ENCODE results near the gene EIPR1.

Gene EIPR1

DNA sequence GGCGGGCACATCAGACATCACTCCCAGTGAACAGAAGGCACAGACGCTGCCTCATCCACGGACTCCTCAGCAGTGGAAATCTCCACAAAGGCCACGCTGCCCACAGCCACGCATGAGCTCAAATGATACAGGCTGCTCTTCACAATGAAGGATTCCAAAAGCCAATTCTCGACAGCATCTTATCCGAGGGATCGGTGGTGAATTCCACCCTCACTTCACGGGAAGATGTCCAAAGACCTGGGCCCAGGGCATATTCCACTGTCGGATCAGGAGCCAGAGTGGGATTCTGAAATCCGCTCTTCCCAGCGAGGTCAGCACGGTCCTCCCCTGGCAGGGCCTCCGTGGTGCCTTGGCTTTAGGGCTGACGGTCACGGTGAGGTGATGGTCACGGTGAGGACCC, 55.8 kb downstream of the EIPR1 start:
- no peak for DNase-seq

DNA sequence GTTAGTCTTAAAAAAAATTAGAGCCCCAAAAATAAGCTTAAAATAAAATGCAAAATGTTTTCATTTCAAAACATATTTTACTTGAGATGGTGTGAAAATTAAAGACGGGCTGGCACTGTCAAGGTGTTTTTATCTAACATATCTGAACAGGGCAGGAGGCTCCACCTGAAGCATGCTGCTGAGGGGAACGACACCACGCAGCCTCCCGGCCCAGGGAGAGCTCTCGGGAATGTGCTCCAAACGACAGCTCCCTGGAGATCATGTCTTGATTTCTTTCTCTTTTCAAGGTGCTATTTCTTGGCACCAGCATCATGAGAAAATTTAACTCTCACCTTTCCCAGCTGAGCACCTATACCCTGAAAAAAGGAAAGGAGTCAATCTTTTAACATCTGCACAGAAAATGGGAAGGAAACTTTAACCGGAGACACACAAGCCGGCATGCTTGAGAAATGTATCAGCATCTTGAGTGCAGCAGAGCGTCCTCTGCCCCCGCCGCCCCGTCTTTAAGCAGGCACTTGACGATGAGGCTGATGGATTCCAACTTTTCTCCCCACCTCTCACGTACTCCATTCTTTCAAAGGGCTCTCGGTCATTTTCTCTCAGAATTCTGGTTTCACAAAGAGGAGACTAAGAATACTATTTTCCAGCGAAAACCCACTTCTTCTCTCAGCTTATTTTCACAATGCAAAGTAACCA, 56.6 kb downstream of the EIPR1 start:
- no peak for DNase-seq

DNA sequence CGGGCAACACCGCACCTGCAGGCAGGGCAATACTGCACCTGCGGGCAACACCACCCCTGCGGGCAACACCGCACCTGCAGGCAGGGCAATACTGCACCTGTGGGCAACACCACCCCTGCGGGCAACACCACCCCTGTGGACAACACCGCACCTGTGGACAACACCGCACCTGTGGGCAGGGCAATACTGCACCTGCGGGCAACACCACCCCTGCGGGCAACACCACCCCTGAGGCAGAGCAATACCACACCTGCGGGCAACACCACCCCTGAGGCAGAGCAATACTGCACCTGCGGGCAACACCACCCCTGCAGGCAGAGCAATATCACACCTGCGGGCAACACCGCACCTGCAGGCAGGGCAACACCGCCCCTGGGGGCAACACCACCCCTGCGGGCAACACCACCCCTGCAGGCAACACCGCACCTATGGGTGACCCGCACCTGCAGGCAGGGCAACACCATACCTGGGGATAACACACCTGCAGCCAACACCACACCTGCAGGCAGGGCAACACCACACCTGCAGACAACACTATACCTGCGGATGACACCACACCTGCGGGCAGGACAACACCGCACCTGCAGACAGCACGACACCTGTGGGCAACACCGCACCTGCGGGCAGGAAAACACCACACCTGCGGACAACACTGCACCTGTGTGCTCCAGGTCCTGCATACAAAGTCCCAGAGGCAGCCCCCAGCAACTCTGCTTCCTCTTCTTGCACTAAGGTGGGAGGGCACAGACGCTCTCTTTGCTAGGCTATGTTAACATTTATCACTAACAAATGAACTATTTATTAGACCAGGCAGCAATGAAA, 57.7 kb downstream of the EIPR1 start:
- DNase-seq, result no peak

DNA sequence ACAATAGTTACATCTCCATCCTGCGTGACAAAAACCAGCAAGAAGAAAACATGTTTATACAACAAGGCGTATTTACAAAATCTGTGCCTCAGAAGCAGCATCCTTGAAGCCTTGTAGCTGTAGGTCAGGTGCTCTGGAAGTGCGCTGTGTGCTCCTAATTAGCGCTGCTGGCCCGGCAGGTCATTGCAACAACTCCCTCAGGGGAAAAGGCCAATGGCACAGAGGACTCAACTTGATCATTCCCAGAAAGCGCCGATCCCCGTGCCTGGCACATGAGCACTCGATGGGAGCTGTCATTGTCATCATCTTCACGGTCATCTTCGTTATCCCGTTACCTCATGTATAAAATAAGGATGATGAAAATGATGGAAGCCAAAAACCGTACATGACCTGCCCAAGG, 58.5 kb downstream of the EIPR1 start:
- no peak for DNase-seq

DNA sequence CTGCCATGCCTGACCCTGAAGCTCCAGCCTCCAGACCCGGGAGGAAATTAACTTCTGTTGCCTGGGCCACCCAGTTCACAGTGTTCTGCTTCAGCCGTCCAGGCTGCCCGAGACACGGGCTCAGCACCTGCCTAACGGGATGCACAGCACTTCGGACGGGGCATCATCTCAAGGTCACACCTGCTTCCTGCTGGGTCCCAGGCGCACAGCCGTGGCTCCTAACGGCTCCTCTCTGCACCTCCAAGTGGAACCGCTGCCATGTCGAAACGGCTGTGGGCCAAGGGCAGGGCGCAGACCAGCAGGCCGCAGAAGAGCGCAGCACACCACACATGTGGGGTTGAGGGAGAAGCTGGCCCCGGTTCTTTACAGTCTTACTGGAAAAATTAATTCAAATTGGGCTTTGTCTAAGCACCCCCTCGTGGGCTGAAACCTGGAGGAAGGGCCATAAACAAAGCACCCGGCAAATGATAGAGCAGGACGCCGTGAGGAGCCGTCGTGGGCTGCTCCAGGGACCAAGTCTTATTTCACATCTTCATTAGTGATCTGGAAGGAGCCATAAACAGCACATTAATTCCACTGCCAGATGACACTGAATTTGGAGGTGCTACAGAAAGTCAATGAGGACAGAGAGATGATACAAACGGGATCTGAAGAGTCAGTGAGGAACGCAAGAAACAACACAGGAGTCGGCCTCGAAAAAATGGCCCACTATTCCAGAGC, 59.6 kb downstream of the EIPR1 start:
- no peak for DNase-seq

DNA sequence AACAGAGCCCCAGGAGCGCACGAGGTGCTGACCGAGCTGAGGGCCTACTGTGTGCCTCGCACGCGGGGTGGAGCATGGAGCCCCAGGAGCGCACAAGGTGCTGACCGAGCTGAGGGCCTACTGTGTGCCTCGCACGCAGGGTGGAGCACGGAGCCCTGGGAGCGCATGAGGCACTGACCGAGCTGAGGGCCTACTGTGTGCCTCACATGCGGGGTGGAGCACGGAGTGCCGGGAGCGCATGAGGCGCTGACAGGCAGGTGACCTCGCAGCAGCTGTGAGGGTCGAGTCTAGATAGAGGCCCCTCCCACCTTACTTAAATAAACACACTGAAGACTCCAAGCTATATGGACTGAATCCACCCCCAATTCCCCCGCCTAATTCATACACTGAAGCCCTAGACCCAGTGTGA, 60.3 kb downstream of the EIPR1 start:
- DNase-seq, result no peak

DNA sequence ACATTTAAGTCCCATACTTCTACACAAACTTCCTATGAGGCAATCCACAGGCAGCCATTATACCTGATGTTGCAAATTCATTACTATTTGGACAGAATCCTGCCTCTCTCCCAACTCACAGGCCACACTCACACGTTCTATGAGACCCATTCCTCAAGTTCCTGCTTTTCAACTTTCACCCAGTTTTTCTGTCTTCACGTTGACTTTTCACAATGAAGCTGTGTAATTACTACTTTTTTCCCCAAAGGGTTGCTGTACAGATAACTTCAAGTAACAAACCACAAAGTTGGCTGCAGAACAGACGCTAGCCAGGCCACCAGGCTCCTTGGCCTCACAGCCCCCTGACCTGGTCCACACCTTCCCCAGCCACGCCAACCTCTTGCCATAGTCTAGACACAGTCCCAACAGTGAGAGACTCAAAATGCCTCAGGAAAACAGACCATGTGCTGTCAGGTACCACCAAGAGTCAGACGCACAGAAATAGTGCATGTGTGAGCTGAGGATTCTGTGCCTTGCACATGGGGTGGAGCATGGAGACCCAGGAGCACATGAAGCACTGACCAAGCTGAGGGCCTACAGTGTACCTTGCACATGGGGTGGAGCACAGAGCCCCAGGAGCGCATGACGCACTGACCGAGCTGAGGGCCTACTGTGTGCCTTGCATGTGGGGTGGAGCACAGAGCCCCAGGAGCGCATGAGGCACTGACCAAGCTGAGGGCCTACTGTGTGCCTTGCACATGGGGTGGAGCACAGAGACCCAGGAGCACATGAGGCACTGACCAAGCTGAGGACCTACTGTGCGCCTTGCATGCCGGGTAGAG, 61.0 kb downstream of the EIPR1 start:
- DNase-seq, result no peak

DNA sequence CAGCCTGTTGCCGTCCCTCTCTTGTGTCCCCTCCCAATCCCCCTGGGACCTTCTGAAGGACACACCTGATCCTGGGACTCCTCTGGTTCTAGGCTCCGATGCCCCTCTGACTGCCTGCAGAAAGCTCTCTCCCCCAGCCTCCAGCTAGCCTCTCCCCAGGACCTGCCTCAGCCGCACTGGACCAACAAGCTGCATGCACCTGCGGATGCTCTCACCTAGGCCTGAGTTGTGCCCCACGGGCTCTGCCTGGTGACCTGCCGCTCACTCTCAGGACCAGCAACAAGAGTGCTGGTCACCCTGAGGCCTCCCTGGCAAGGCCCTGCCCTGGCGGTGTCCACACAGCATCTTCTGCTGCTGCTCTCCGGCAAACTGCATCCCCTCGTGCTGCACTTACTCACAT, 63.0 kb downstream of the EIPR1 start:
- no peak for DNase-seq

DNA sequence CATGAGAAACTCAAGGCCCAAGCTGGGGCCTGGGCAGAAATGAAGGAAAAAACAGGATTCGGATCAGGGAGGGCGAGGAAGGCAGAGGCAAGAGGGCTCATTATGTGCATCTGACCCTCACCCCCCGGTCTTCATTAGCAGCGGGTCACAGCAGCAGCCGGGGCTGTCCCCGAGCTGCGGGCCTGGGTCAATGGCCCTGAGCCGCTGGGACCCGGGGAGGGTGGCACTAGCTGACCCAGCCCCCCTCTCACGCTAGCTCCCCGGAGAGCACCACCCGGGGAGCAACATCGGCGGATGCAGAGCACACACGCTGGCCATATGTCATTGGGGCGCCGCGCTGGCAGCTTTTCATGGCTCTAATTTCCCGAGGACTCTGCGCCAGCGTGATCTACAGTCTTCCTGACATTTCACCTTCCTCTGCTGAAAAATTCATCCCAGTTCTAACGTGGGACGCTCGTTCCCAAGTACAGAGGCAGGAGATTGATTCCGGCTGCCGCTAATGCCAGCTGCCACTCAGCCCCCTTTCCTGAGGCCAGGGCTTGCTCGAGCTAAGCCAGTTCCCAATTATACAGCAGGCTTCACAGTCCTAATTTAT, 63.7 kb downstream of the EIPR1 start:
- no peak for DNase-seq

DNA sequence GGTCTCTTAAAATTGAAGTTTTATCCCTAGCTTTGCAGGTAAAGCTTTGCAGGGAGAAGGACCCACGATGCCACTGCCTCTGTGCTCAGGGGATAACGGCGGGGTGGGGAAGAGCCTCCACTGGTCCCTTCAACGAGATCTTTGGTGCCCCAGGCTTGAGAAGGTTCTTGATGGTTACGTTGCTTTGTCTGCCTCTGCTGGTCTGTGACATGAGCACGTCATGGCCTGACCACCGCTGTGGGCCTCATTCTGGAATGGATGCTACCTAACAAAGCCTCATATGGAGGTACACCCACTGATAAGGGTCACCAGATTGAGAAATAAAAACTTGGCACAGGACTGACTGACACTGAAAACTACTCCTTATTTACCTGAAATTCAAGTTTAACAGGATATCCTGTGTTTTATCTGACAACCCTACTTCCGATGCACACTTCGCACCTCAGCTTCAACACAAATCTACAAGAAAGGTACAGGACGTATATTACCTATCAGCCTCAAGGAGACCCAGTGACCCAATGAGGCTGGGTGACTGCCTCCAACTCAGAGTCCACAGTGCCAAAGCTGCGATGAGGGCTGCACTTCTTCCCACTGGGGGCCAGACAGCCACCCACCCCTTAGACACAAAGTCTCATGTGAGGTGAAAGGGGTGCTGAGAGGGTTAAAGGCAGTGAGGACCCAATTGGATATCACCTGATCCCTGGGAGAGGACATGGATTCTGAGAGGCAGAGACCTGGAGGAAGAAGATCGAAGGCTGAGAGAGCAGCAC, 64.9 kb downstream of the EIPR1 start:
- no peak for DNase-seq

DNA sequence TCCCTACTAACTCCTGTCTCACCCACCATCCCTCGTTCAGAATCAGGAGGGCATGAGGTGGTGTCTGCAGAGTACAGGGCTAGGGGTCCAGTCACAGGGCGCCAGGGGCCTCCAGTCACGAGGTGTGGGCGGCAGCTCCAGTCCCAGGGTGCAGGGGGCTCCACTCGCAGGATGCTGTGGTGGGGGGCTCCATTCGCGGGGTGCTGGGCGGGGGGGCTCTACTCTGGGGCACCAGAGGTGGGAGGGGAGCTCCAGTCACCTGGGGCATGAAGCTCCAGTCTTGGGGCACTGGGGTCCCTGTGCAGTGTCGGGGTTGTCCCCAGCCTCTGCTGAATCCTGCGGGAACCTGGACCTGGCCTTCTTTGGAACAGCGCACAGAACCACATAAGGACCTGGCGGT, 66.0 kb downstream of the EIPR1 start:
- no peak for DNase-seq

DNA sequence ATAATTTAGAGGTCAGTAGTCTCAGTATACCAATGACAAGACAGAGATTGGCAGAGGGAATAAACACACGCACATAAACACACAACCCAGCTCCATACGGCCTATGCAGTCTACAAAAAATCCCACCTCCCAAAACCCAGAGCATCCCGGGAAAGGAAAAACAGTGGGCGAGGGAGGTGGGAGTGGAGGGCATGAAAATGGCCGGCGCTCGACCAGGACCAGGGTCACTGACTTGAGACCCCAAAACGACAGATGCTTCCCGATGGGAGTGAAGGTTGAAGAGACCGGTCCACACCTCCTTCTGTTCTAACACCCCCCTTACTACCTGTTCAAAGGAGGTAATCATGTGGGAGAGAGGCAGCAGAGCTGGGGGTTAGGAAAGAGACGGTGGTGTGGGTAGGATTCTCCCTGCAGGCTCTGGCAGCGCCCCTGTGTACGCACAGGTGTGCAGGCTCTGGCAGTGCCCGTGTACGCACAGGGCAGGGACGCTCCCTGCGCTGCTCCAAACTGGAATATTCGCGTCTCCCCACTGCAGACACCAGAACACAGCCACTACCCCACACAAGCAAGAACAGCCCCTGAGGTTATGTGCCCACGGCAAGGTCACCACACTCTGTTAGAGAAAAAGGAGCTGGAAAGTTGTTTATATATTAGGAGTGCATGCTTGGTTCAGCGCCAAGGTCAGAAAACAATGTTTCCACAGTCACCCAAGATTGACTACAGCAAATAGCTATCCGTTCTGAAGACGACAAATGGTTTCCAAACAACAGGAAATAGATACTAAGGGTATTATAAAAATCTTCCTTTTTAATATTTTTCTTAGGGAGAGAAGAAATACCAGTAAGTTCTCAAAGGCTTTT, 67.9 kb downstream of the EIPR1 start:
- DNase-seq, result no peak

DNA sequence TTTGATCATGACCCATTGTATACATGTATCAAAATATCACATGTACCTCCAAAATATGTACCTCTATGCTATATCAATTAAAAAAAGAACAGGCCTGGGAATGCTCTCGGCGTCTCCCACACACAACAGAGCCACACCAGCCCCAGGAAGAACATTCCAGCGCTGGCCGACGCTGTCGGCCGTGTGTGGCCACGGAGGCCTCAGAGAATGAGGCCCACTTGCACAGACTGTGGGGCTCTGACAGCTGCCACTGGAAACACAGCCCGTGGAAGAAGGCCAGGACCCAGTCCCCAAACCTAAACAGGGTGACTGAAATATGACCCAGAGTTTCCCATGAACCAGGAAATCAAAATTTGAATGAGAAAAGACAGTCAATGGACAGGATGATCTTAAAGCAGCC, 69.7 kb downstream of the EIPR1 start:
- DNase-seq, result no peak

DNA sequence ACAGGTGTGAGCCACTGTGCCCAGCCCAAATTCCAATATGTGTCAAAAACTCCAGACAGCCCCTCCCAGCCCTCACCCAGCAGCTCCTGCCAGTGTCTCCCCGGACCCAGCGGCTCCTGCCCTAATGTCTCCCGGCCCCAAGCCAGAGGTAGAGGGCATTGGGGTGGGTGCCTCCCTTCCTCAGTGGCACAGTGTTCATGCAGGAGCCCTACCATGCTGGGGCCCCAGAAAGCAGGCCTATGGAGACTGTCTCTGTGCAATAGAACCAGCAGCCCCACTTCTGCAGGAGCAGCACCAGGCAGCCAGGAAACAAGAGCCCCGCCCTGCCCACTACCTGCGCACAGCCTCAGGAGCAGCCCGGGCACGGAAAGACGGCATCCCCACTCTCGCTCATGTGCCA, 70.4 kb downstream of the EIPR1 start:
- DNase-seq, result no peak

DNA sequence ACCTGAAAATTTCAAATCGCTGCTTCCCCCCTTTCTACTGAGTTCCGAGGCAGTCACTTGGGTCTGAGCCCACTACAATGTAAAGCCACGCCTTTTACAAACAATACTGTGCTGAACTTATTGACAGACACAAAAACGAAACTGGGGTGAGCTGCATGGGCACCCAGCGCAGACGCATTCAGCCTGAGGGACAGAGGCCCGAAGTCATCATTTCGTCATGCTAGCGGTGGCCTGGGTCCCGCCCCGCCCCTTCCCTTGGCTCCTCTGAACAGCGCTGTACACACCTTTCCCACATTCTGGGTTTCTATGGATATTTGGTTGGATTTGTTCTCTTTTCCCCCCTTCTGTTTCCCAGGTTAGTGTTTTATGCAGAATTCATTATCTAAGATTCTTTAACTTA, 71.7 kb downstream of the EIPR1 start:
- no peak for DNase-seq

DNA sequence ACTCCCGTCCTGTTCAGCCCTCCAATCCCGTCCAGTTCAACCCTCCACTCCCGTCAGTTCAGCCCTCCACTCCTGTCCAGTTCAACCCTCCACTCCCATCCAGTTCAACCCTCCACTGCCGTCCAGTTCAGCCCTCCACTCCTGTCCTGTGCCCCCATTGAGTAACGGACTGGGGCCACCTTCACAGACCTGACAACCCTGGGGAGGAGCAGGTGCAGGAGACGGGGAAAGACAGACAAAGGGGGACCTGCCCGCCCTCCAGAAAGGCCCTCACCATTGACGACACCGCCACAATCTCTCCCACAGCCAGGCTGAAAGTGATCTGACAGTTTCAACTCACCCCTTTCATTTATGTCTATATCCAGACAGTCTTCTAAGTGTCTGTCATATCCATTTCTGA, 72.2 kb downstream of the EIPR1 start:
- DNase-seq, result no peak

DNA sequence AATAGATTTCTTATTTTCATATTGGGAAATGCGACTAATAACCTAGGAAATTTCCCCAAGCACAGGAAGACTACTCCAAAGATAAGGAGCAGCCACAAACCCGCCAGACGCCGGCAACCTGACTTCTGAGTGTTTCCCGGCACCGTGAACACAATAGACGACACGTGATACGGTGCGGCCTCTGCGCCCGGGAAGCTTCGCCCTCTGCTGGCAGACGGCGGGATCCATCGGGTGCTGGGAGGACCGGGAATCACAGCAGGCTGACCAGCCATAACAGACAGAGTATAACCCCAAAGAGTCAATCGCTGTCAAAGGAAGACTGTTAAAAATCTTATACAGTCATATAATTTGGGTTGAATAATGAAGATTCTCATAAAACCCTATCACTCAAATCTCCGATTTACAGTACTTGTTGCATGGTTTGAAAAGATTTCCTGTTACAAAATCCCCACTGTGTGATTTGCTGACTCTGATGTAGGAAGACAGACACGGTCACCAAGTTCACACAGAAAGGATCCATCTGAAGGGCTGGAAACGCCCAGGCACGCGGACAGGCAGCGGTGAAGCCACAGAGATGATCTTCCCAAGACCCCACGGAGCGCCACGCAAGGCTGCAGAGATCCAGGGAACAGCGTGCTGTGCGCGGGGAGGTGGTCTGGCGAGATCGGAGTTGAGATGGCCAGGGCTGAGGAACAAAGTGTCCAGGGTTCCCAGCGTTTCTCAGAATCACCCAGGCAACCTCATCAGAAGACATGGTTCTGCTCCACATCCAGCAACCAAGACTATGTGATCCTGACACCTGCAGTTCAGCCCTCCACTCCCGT, 73.8 kb downstream of the EIPR1 start:
- DNase-seq, result peak; percentile 75

DNA sequence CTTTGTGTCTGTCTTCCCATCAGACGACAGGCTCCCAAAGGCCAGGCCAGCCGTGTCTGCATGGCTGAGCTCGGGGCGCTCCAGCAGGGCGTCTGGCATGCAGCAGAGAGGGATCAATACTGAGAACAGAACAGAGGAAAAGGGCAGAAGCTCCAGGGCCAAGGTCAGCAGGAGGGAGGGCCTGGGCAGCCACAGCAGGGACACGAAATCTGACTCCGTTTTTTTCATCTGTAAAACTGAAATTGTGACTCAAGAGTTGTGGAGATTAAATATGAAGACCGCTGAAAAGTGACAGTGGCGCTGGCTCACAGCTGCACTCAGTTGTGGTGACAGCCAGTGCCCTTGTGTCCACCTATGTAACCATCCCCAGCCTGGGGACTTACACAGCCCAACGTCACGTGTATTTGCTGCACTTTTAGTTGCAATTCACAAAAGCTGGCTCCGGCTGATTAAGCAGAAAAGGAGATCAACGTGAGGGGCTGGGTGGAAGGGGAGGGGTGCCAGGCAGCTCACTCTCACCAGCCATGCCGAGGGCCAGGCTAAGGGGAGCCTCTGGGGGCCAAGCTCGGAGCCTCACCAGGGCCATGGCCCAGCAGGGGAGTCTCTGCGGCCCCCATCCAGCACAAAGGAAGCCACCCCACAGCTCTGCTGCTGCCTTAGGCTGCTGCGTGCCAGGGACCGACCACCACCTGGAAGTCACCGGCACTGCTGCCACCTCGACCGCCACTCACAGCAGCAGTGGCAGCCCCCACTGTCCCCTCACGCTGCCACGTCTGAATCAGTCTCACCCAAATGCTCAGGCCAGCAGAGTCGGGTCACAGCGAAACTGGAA, 74.7 kb downstream of the EIPR1 start:
- no peak for DNase-seq

DNA sequence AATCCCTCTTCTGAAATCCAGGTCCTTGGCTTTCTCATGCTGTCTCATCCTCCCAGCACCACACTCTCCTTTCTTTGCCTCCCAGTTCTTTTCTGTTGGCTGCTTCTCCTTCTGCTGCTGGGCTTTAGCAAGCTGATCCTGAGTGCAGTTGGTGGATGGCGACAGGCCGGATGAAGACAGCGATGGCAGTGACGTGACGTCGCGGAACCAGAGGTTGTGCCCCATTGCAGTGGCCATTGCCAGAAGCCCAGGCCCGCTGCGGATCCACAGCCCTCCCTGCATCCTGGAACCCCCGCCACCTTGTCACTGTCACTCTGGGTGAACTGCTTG, 75.2 kb downstream of the EIPR1 start:
- no peak for DNase-seq
